Activated CD8-positive, alpha-beta memory T cell treated with anti-CD3 and anti-CD28 coated beads, Interleukin-2, amount 10 ng/mL, durations not matched to agents 7 days and 5 days (primary cell): ENCODE data around the gene NCR1. TPM values are rescaled to one million over a fixed set of nuclear protein-coding genes. Genes with fewer than 3 reads are reported as not detected.
"Not testable (repeated sequence)": the region's sequence is repeated elsewhere in the genome, so short reads cannot be mapped to it uniquely, and the experiment has no call there.

Experiments
- ATAC-seq: fragments of 150-1000 bp; cut with Tn5 transposase; one replicate; pipeline ENCODE4 v1.10.0; 2021; ENCODE audit warnings: moderate library complexity
- CTCF ChIA-PET: fragments of 350-600 bp; sonication (Branson Sonifier 250); formaldehyde crosslinking; loops from one replicate; lab custom pipeline; 2021; ENCODE audit warnings: antibody characterized with exemption; lab: Charles Lee
- DNase-seq: peaks from one replicate; pipeline ENCODE4 v3.0.0-alpha.2; 2020
- H3K27ac Mint-ChIP-seq: one replicate; pipeline ENCODE4 v1.8.0; 2021; ENCODE audit warnings: mild to moderate bottlenecking, mixed read lengths
- H3K27me3 Mint-ChIP-seq: one replicate; pipeline ENCODE4 v1.8.0; 2021; ENCODE audit warnings: mixed read lengths
- H3K36me3 Mint-ChIP-seq: one replicate; pipeline ENCODE4 v1.8.0; 2021; ENCODE audit warnings: mild to moderate bottlenecking, mixed read lengths
- H3K4me1 Mint-ChIP-seq: one replicate; pipeline ENCODE4 v1.8.0; 2021; ENCODE audit warnings: mixed read lengths
- H3K4me3 Mint-ChIP-seq: one replicate; pipeline ENCODE4 v1.8.0; 2021; ENCODE audit warnings: mild to moderate bottlenecking, moderate library complexity, mixed read lengths
- H3K9me3 Mint-ChIP-seq: one replicate; pipeline ENCODE4 v1.8.0; 2022; ENCODE audit warnings: low read depth, mixed read lengths
- total RNA-seq, 2 experiments: library from RNA; stranded (reverse); gene quantifications; one replicate each; pipeline ENCODE4 v1.2.3, GENCODE V29; 2021

The NCR1 gene, protein sequence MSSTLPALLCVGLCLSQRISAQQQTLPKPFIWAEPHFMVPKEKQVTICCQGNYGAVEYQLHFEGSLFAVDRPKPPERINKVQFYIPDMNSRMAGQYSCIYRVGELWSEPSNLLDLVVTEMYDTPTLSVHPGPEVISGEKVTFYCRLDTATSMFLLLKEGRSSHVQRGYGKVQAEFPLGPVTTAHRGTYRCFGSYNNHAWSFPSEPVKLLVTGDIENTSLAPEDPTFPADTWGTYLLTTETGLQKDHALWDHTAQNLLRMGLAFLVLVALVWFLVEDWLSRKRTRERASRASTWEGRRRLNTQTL
- total RNA-seq: 1 to 10 TPM in 1 of 2 experiments, under 1 TPM in 1; 0.80 to 2.5 TPM

DNA sequence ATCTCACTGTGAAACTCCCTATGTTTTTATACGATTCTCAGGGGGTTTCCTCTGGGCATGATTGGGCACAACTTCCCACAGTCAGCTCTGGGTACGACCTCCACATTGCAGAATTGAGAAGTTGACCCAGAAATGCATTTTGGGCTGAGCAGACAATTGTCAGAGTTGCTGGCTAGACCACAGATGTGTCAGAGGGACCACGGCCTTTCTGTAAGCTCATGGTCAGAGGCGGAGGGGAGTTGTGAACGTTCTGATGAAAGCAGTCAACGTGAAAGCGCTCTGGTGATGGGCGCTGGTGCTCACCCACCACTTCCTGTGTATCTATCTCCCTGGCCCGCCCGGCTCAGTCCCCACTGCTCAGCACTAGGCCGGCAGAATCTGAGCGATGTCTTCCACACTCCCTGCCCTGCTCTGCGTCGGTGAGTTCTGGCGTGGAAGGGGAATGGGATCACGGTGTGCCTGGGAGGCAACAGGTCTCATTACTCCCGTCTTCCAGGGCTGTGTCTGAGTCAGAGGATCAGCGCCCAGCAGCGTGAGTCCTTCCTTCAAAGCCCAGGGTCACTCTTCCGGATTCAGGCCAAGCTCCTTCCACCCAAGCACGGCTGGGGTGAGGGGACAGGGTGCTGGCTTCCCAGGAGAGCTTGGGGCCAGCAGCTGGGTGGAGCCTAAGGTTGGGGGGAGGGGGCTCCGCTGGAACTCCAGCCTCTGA, at the start of gene NCR1:
NCR1 (plus strand) TSS at position 346 of the 709 bp plus-strand sequence; CDS start at position 386, 40 bp downstream.
- ATAC-seq: peak; percentile 57
- Mint-ChIP-seq H3K4me1 (peaks cover 8% of the 10 kb centered on the region), H3K27me3 (no peaks in the 10 kb centered on the region), H3K36me3 (no peaks in the 10 kb centered on the region), H3K9me3 (no peaks in the 10 kb centered on the region), H3K27ac (peak within 1 kb of the TSS; percentile 54), H3K4me3 (peak within 1 kb of the TSS; percentile 36)
- CTCF ChIA-PET: no interaction called here
- peak; percentile 56 for DNase-seq

DNA sequence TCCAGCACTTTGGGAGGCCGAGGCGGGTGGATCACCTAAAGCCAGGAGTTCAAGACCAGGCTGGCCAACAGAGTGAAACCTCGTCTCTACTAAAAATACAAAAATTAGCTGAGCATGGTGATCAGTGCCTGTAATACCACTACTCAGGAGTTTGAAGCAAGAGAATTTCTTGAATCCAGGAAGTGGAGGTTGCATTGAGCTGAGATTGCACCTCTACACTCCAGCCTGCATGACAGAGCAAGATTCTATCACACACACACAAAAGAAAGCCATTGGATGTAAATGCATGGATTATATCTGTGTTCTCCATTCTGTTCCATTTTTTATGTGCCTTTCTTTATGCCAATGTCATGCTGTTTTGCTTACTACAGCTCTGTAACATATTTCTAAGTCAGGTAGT, 47.5 kb upstream of the NCR1 start:
- H3K27me3 Mint-ChIP-seq, H3K27ac Mint-ChIP-seq, DNase-seq, H3K4me1 Mint-ChIP-seq, H3K9me3 Mint-ChIP-seq, ATAC-seq, H3K36me3 Mint-ChIP-seq, H3K4me3 Mint-ChIP-seq, CTCF ChIA-PET: not testable (repeated sequence)

DNA sequence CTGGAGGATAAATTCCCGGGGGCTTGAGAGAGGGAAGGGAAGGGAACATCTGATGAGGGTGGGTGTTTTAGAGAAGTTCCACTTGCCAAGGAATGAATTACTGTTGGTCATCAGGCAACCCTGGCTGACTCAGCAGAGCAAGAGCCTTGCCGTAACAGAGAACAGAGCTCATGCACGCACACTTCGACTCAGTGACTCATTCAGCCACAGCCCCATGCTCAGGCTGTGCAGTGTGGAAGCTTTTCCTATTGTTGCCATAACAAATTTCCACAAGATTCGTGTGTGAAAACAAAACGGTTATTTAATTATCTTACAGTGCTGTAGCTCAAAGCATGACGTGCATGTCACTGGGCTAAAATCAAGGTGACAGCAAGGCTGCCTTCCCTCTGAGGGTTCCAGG, 46.5 kb upstream of the NCR1 start:
- H3K9me3 Mint-ChIP-seq, H3K36me3 Mint-ChIP-seq, H3K27ac Mint-ChIP-seq, H3K4me3 Mint-ChIP-seq, H3K4me1 Mint-ChIP-seq, ATAC-seq, H3K27me3 Mint-ChIP-seq, DNase-seq, CTCF ChIA-PET: not testable (repeated sequence)

DNA sequence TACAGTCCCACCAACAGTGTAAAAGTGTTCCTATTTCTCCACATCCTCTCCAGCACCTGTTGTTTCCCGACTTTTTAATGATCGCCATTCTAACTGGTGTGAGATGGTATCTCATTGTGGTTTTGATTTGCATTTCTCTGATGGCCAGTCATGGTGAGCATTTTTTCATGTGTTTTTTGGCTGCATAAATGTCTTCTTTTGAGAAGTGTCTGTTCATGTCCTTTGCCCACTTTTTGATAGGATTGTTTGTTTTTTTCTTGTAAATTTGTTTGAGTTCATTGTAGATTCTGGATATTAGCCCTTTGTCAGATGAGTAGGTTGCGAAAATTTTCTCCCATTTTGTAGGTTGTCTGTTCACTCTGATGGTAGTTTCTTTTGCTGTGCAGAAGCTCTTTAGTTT, 42.5 kb upstream of the NCR1 start:
- ATAC-seq, H3K27me3 Mint-ChIP-seq, H3K9me3 Mint-ChIP-seq, DNase-seq, H3K27ac Mint-ChIP-seq, H3K36me3 Mint-ChIP-seq, H3K4me1 Mint-ChIP-seq, CTCF ChIA-PET, H3K4me3 Mint-ChIP-seq: not testable (repeated sequence)

DNA sequence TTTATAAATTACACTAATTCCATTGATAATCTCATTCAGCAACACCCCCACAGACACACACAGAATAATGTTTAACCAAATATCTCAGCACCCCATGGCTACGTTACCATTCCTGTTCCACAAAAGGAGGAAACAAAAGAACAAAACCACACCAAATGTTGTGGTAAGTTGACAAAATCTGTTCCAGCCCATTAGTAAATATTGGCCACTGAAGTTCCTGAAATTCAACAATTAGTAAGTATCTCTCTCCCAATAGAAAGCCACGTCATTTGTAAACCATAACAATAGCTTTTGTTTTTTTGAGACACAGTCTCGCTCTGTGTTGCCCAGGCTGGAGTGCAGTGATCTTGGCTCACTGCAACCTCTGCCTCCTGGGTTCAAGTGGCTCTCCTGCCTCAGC, 34.3 kb upstream of the NCR1 start:
- Mint-ChIP-seq H3K27ac (no peak overlapping the region), H3K4me3 (no peak overlapping the region), H3K27me3 (peaks cover 8% of the 10 kb centered on the region), H3K9me3 (peaks cover 2% of the 10 kb centered on the region), H3K36me3 (no peaks in the 10 kb centered on the region), H3K4me1 (peaks cover 3% of the 10 kb centered on the region)
- CTCF ChIA-PET: no interaction called here
- DNase-seq (no peak), ATAC-seq (no peak)

DNA sequence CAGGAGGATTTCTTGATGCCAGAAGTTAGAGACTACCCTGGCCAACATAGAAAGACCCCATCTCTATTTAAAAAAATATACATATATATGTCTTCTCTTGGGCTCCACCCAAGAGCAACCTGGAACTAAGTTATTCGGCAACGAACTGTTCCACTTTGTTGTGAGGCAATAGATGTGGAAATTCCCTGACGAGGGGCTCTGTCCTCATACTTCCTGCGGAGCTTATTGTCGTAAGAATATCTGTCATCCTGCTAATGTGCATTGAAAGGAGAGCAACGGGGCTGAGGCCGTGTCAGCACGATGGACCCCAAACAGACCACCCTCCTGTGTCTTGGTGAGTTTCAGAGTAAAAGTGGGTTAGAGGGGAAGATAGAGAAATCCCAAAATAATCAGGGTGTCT, 32.0 kb upstream of the NCR1 start, which contains the start of gene FCAR:
FCAR (plus strand) TSS at position 246 of the 400 bp plus-strand sequence; CDS start at position 301, 55 bp downstream.
- no peak within 1 kb of the TSS for H3K4me3 Mint-ChIP-seq
- peaks cover 3% of the 10 kb centered on the region for H3K4me1 Mint-ChIP-seq
- ATAC-seq (no peak), DNase-seq (no peak)
- no peaks in the 10 kb centered on the region for H3K36me3 Mint-ChIP-seq
- H3K9me3 Mint-ChIP-seq: no peaks in the 10 kb centered on the region
- CTCF ChIA-PET: interaction anchor here (0.6 kb wide), 1 partner anchor 57 kb away, joined by 3 read pairs; no protein-coding TSS in a partner anchor
- peaks cover 16% of the 10 kb centered on the region for H3K27me3 Mint-ChIP-seq
- H3K27ac Mint-ChIP-seq: no peak within 1 kb of the TSS

DNA sequence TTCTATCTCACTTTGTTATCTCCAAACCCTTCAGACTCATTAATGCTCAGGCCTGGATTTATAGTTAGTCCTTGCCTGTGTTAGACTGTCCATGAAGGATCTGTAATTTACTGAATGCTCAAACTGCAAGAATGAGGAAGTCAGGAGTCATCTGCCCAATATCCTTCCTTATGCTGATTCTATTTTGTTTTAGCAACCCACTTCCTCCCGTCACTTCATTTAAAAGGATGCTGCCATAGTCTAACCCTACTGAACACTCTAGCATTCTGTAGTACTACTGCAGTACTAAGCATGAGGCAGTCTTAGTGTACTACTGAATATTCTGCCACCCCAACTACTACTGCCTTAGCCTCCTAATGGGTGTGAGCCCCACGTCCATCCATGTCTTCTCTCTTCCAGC, 30.4 kb upstream of the NCR1 start:
- Mint-ChIP-seq H3K4me1 (peaks cover 3% of the 10 kb centered on the region), H3K27me3 (peaks cover 20% of the 10 kb centered on the region), H3K36me3 (no peaks in the 10 kb centered on the region), H3K27ac (no peak overlapping the region), H3K9me3 (no peaks in the 10 kb centered on the region), H3K4me3 (no peak overlapping the region)
- ATAC-seq (no peak), DNase-seq (no peak)
- CTCF ChIA-PET: no interaction called here

DNA sequence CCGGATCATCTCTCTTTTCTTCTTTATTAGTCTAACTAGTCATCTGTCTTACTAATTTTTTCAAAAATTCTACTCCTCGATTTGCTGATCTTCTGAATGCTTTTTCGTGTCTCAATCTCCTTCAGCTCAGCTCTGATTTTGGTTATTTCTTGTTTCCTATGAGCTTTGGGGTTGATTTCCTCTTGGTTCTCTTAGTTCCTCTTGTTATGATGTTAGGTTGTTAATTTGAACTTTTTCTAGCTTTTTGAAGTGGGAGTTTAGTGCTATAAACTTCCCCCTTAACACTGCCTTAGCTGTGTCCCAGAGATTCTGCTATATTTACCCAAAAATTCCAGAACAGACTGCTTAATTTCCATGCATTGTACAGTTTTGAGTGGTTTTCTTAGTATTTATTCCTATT, 28.5 kb upstream of the NCR1 start:
- H3K36me3 Mint-ChIP-seq: no peaks in the 10 kb centered on the region
- no peak overlapping the region for H3K4me3 Mint-ChIP-seq
- H3K9me3 Mint-ChIP-seq: no peaks in the 10 kb centered on the region
- peaks cover 24% of the 10 kb centered on the region for H3K27me3 Mint-ChIP-seq
- ATAC-seq: no peak
- CTCF ChIA-PET: no interaction called here
- no peak for DNase-seq
- no peak overlapping the region for H3K27ac Mint-ChIP-seq
- H3K4me1 Mint-ChIP-seq: peaks cover 6% of the 10 kb centered on the region

DNA sequence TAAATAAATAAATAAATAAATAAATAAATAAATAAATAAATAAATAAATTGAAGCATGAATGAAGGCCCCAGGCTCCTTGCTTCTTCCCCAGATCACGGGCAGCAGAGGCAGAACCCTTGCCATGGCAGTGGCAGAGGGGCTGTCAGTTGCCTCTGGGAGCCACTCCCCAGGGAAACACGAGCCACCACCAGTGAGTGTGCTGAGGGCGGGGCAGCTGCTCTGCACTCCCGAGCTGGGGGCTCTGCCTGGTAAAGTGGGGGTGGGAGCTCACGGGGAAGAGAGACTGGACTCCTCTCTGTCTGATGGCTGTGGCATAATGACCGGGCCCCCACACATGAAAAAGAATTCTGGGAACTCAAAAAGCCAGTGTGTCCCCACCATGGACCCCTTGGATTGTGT, 24.1 kb upstream of the NCR1 start:
- no peak for DNase-seq
- no peak for ATAC-seq
- H3K9me3 Mint-ChIP-seq: no peaks in the 10 kb centered on the region
- CTCF ChIA-PET: interaction anchor here (0.9 to 2.4 kb wide), 16 partner anchors 9 to 622 kb away, joined by 3 to 13 read pairs (median 4); no protein-coding TSS in a partner anchor
- peaks cover 21% of the 10 kb centered on the region for H3K27me3 Mint-ChIP-seq
- no peaks in the 10 kb centered on the region for H3K36me3 Mint-ChIP-seq
- no peak overlapping the region for H3K27ac Mint-ChIP-seq
- no peak overlapping the region for H3K4me3 Mint-ChIP-seq
- H3K4me1 Mint-ChIP-seq: peaks cover 12% of the 10 kb centered on the region

DNA sequence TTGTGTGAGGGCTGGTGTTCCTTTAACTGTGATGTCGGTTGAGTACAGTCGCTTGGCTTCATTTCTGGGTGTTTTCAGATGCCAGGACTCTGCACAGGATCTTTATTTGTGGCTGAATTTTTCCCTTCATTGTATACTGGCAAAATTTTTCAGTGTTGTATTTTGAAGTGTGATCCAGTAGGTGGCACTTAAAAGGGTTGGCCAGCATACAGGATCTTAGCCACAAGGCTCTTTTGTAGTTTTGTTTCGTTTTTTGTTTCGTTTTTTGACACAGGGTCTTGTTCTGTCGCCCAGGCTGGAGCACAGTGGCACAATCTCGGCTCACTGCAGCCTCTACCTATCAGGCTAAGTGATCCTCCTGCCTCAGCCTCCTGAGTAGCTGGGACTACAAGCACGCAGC, 23.2 kb upstream of the NCR1 start:
- H3K4me3 Mint-ChIP-seq: peak overlapping the region; percentile 54
- peak overlapping the region; percentile 88 for H3K27ac Mint-ChIP-seq
- no peaks in the 10 kb centered on the region for H3K36me3 Mint-ChIP-seq
- peaks cover 12% of the 10 kb centered on the region for H3K4me1 Mint-ChIP-seq
- peaks cover 14% of the 10 kb centered on the region for H3K27me3 Mint-ChIP-seq
- CTCF ChIA-PET: interaction anchor here (1.6 to 2.0 kb wide), 3 partner anchors 10 to 250 kb away, joined by 3 to 13 read pairs (median 4); no protein-coding TSS in a partner anchor
- DNase-seq (no peak), ATAC-seq (peak; percentile 82)
- H3K9me3 Mint-ChIP-seq: no peaks in the 10 kb centered on the region

DNA sequence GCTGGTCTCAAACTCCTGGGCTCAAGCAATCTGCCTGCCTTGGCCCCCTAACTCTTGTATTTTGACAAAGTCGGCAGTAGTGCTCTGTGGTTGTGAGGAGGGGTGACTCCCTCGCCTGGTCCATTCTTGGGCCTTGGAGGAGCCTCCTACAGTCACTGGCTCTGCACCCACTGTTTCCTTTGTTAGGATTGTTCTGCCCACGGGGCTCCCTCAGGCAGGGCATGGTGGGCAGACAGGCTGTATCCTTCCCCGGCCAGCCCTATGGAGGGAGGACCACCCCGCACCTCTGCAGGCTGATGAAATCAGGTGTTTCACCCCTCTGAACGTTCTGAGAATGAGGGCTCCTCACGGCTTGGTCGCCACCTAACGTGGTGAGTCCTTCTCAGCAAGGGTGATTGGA, 22.7 kb upstream of the NCR1 start:
- Mint-ChIP-seq H3K9me3 (no peaks in the 10 kb centered on the region), H3K36me3 (no peaks in the 10 kb centered on the region), H3K27me3 (peaks cover 14% of the 10 kb centered on the region), H3K4me1 (peaks cover 12% of the 10 kb centered on the region), H3K4me3 (no peak overlapping the region), H3K27ac (peak overlapping the region; percentile 88)
- CTCF ChIA-PET: interaction anchor here (1.6 kb wide), 1 partner anchor 209 kb away, joined by 4 read pairs; no protein-coding TSS in a partner anchor
- ATAC-seq: no peak
- no peak for DNase-seq

DNA sequence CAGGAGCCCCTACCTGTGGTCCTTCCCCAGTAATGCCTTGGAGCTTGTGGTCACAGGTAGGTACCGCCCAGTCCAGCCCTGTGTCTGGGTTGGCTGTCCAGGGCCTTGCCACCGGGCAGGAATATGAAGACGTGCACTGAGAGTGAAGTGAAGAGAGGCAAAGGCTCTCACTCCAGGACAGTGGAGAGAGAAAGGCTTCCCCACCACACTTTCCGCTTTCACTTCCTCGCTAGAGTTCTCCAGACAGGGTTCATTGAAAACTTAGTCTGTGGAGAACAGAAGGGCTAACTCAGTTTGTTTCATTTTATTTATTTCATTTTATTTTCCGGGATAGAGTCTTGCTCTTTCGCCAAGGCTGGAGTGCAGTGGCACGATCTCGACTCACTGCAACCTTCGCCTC, 17.7 kb upstream of the NCR1 start:
- no peak for ATAC-seq
- H3K9me3 Mint-ChIP-seq: no peaks in the 10 kb centered on the region
- no peak for DNase-seq
- peaks cover 3% of the 10 kb centered on the region for H3K4me1 Mint-ChIP-seq
- no peaks in the 10 kb centered on the region for H3K36me3 Mint-ChIP-seq
- no peaks in the 10 kb centered on the region for H3K27me3 Mint-ChIP-seq
- no peak overlapping the region for H3K4me3 Mint-ChIP-seq
- CTCF ChIA-PET: no interaction called here
- H3K27ac Mint-ChIP-seq: no peak overlapping the region

DNA sequence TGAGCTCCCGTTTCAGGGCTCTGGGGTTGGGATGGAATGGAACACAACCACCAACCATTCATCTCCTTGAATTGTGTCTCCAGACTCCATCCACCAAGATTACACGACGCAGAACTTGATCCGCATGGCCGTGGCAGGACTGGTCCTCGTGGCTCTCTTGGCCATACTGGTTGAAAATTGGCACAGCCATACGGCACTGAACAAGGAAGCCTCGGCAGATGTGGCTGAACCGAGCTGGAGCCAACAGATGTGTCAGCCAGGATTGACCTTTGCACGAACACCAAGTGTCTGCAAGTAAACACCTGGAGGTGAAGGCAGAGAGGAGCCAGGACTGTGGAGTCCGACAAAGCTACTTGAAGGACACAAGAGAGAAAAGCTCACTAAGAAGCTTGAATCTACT, 16.4 kb upstream of the NCR1 start:
- Mint-ChIP-seq H3K4me3 (no peak overlapping the region), H3K4me1 (no peaks in the 10 kb centered on the region), H3K9me3 (no peaks in the 10 kb centered on the region), H3K27ac (no peak overlapping the region), H3K36me3 (no peaks in the 10 kb centered on the region), H3K27me3 (no peaks in the 10 kb centered on the region)
- ATAC-seq (no peak), DNase-seq (no peak)
- CTCF ChIA-PET: interaction anchor here (0.7 kb wide), 1 partner anchor 142 kb away, joined by 4 read pairs; no protein-coding TSS in a partner anchor

DNA sequence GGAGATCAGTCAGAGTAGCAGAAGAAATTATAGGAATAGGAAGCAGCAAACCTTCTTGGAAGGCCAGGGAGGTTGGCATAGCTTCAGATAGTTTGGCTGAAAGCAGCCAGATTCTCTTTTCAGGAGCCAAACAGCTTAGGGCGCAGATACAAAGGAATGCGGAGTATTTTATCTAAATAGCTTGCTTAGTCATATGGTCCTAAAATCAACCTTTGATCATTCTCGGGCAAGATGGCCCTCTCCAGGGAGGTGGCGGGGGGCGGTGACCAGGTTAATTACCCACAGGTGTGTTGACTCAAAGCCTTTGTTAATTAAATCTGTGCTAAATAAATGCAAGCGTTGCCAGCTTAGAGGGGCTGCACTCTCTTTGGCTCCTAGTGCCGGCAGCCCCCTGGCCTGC, 12.5 kb upstream of the NCR1 start:
- ATAC-seq (no peak), DNase-seq (no peak)
- no peak overlapping the region for H3K27ac Mint-ChIP-seq
- H3K4me1 Mint-ChIP-seq: no peaks in the 10 kb centered on the region
- CTCF ChIA-PET: no interaction called here
- H3K9me3 Mint-ChIP-seq: no peaks in the 10 kb centered on the region
- H3K4me3 Mint-ChIP-seq: no peak overlapping the region
- H3K36me3 Mint-ChIP-seq: no peaks in the 10 kb centered on the region
- H3K27me3 Mint-ChIP-seq: peaks cover 4% of the 10 kb centered on the region
